ENCODE data around the gene TTC19. TPM values are rescaled to one million over a fixed set of nuclear protein-coding genes. Genes with fewer than 3 reads are reported as not detected.

The TTC19 gene
- total RNA-seq, 1 donor from 2014 or later: 36.0 TPM

- H3K27me3 ChIP-seq (ENCODE audit: low read depth): no peaks in the 10 kb centered on the region
- intact Hi-C loops (cut with DNase I): no loop called here
- DNase-seq (peak; percentile 58), ATAC-seq (peak; percentile 29 to 73)
- no peaks in the 10 kb centered on the region for H3K9me3 ChIP-seq
- peaks cover 96% of the 10 kb centered on the region for H3K36me3 ChIP-seq
- TF ChIP-seq CTCF (IDR thresholded peaks at IDR 0.05): no peak
- H3K4me3 ChIP-seq: no peak overlapping the region
- no peaks in the 10 kb centered on the region for H3K4me1 ChIP-seq
- no peak overlapping the region for H3K27ac ChIP-seq
Measured at GRCh38 chr17:16033729-16034349, 34.2 kb downstream of the TTC19 start.

DNA sequence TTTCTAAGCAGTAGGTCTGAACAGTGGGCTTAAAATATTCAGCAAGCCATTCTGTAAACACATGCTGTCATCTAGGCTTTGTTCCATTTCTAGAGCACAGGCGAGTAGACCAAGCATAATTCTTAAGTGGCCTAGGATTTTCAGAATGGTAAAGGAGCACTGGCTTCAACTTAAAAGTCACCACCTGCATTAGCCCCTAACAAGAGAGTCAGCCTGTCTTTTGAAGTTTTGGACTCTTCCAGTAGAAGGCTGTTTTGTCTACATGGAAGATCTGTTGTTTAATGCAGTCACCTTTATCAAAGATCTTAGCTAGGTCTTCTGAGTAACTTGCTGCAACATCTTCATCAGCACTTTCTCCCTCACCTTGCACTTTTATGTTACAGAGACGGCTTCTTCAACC, 36.6 kb downstream of the TTC19 start:
- peaks cover 98% of the 10 kb centered on the region for H3K36me3 ChIP-seq
- no peaks in the 10 kb centered on the region for H3K4me1 ChIP-seq
- no peaks in the 10 kb centered on the region for H3K9me3 ChIP-seq
- TF ChIP-seq CTCF (IDR thresholded peaks at IDR 0.05): no peak
- ATAC-seq (no peak), DNase-seq (no peak)
- H3K27me3 ChIP-seq (ENCODE audit: low read depth): no peaks in the 10 kb centered on the region
- H3K4me3 ChIP-seq: no peak overlapping the region
- H3K27ac ChIP-seq: no peak overlapping the region
- intact Hi-C loops (cut with DNase I): no loop called here

GRCh38 chr17:16037636-16038035, 38.0 kb downstream of the TTC19 start:
- intact Hi-C loops (cut with DNase I): no loop called here

GRCh38 chr17:16040710-16041251, 41.2 kb downstream of the TTC19 start:
- no peak overlapping the region for H3K27ac ChIP-seq
- DNase-seq: no peak

More at GRCh38 chr17:16037636-16038035, 38.0 kb downstream of the TTC19 start:
- Histone ChIP-seq H3K27ac (no peak overlapping the region), H3K4me3 (no peak overlapping the region), H3K9me3 (no peaks in the 10 kb centered on the region), H3K4me1 (no peaks in the 10 kb centered on the region), H3K36me3 (peaks cover 98% of the 10 kb centered on the region), H3K27me3 (ENCODE audit: low read depth) (no peaks in the 10 kb centered on the region)
- no peak for TF ChIP-seq CTCF (IDR thresholded peaks at IDR 0.05)
- ATAC-seq (no peak), DNase-seq (no peak)

DNA sequence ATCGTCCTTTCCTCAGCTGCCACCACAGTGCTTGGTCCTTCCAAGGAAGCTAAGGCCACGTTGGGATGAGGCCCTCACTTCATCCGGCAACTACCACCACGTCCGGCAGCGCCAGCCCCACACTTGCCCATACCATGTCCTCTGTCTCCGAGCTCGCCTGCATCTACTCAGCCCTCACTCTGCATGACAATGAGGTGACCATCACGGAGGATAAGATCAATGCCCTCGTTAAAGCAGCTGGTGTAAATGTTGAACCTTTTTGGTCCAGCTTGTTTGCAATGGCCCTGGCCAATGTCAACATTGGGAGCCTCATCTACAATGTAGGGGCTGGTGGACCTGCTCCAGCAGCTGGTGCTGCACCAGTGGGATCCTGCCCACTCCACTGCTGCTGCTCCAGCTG, 44.9 kb downstream of the TTC19 start:
- DNase-seq: no peak
- no peak for TF ChIP-seq CTCF (IDR thresholded peaks at IDR 0.05)
- H3K36me3 ChIP-seq: peaks cover 97% of the 10 kb centered on the region

More at GRCh38 chr17:16040710-16041251, 41.2 kb downstream of the TTC19 start:
- intact Hi-C loops (cut with DNase I): no loop called here
- Histone ChIP-seq H3K36me3 (peaks cover 98% of the 10 kb centered on the region), H3K4me1 (no peaks in the 10 kb centered on the region), H3K9me3 (no peaks in the 10 kb centered on the region), H3K27me3 (ENCODE audit: low read depth) (no peaks in the 10 kb centered on the region), H3K4me3 (no peak overlapping the region)
- TF ChIP-seq CTCF (IDR thresholded peaks at IDR 0.05): no peak
- no peak for ATAC-seq

More for the DNA sequence above, 44.9 kb downstream of the TTC19 start:
- ATAC-seq: no peak
- Histone ChIP-seq H3K4me3 (no peak overlapping the region), H3K9me3 (no peaks in the 10 kb centered on the region), H3K27ac (no peak overlapping the region), H3K4me1 (no peaks in the 10 kb centered on the region), H3K27me3 (ENCODE audit: low read depth) (no peaks in the 10 kb centered on the region)
- intact Hi-C loops (cut with DNase I): no loop called here

All from lower lobe of right lung (tissue), 2 donors.